Endothelial cell (in vitro differentiated cells): Measurements from ENCODE around the gene LSR. TPM values are rescaled to one million over a fixed set of nuclear protein-coding genes. Genes with fewer than 3 reads are reported as not detected.

Experiments
- DNase-seq: peaks from one replicate; pipeline ENCODE4 v3.0.0; 2021; ENCODE audit warnings: low spot score
- H3K27ac Mint-ChIP-seq: one replicate; pipeline ENCODE4 v1.8.0; 2021; ENCODE audit warnings: mixed read lengths, inconsistent platforms; ENCODE audit not compliant: unreplicated experiment
- H3K27me3 Mint-ChIP-seq: one replicate; pipeline ENCODE4 v1.8.0; 2021; ENCODE audit warnings: mild to moderate bottlenecking, moderate library complexity, mixed read lengths, inconsistent platforms; ENCODE audit not compliant: unreplicated experiment
- H3K36me3 Mint-ChIP-seq: one replicate; pipeline ENCODE4 v1.8.0; 2021; ENCODE audit warnings: mild to moderate bottlenecking, low read depth, mixed read lengths, inconsistent platforms; ENCODE audit not compliant: unreplicated experiment
- H3K4me1 Mint-ChIP-seq: one replicate; pipeline ENCODE4 v1.8.0; 2021; ENCODE audit warnings: mild to moderate bottlenecking, mixed read lengths, inconsistent platforms; ENCODE audit not compliant: unreplicated experiment
- H3K4me3 Mint-ChIP-seq: one replicate; pipeline ENCODE4 v1.8.0; 2021; ENCODE audit warnings: mild to moderate bottlenecking, mixed read lengths, inconsistent platforms; ENCODE audit not compliant: unreplicated experiment
- H3K9me3 Mint-ChIP-seq: one replicate; pipeline ENCODE4 v1.8.0; 2021; ENCODE audit warnings: mixed read lengths, inconsistent platforms; ENCODE audit not compliant: unreplicated experiment
- CTCF ChIP-seq: fragments of 200-600 bp; sonication (generic); IDR thresholded peaks from one replicate; pipeline ENCODE4 v1.5.0; 2021; ENCODE audit warnings: antibody characterized with exemption; ENCODE audit not compliant: unreplicated experiment
- total RNA-seq: library from RNA; stranded (reverse); fragmentation: NEBNext Ultra II Directional; extraction: Animal tissue kit (Norgen Biotek cat#: 25700); gene quantifications from one replicate; pipeline ENCODE4 v1.2.1, GENCODE V29; 2021; ENCODE audit not compliant: unreplicated experiment

LSR gene
- total RNA-seq, 1 donor from 2014 or later: 35.9 TPM

- peaks cover 4% of the 10 kb centered on the region for H3K36me3 Mint-ChIP-seq
These were observed 16.5 kb downstream of the LSR start for GRCh38 chr19:35265126-35265899.

GRCh38 chr19:35265900-35266519, 17.2 kb downstream of the LSR start:
- peak overlapping the region; percentile 67 for H3K27ac Mint-ChIP-seq
- TF ChIP-seq CTCF: no peak
- peaks cover 10% of the 10 kb centered on the region for H3K36me3 Mint-ChIP-seq

More at GRCh38 chr19:35265126-35265899, 16.5 kb downstream of the LSR start:
- no peak for DNase-seq
- H3K27me3 Mint-ChIP-seq: peaks cover 7% of the 10 kb centered on the region
- TF ChIP-seq CTCF: no peak
- peak overlapping the region; percentile 58 for H3K4me3 Mint-ChIP-seq
- no peaks in the 10 kb centered on the region for H3K9me3 Mint-ChIP-seq
- peak overlapping the region; percentile 67 for H3K27ac Mint-ChIP-seq
- no peaks in the 10 kb centered on the region for H3K4me1 Mint-ChIP-seq

GRCh38 chr19:35266520-35267352, 17.9 kb downstream of the LSR start:
- no peaks in the 10 kb centered on the region for H3K9me3 Mint-ChIP-seq
- H3K4me1 Mint-ChIP-seq: no peaks in the 10 kb centered on the region
- peaks cover 5% of the 10 kb centered on the region for H3K27me3 Mint-ChIP-seq
- DNase-seq: no peak
- peaks cover 11% of the 10 kb centered on the region for H3K36me3 Mint-ChIP-seq
- peak overlapping the region; percentile 78 for H3K4me3 Mint-ChIP-seq
- no peak overlapping the region for H3K27ac Mint-ChIP-seq
- no peak for TF ChIP-seq CTCF

More at GRCh38 chr19:35265900-35266519, 17.2 kb downstream of the LSR start:
- Mint-ChIP-seq H3K4me1 (no peaks in the 10 kb centered on the region), H3K27me3 (peaks cover 7% of the 10 kb centered on the region), H3K4me3 (peak overlapping the region; percentile 78), H3K9me3 (no peaks in the 10 kb centered on the region)
- no peak for DNase-seq

- Mint-ChIP-seq H3K36me3 (peaks cover 17% of the 10 kb centered on the region), H3K27me3 (peaks cover 7% of the 10 kb centered on the region), H3K27ac (peak overlapping the region; percentile 48), H3K9me3 (no peaks in the 10 kb centered on the region), H3K4me3 (peak overlapping the region; percentile 94), H3K4me1 (peaks cover 6% of the 10 kb centered on the region)
- no peak for TF ChIP-seq CTCF
- DNase-seq: peak; percentile 24
These were observed 18.6 kb downstream of the LSR start for GRCh38 chr19:35267353-35267817.
